Measurements from ENCODE around the gene RSRC2.
"Not testable (repeated sequence)": the region's sequence is repeated elsewhere in the genome, so short reads cannot be mapped to it uniquely, and the experiment has no call there.

Gene RSRC2

DNA sequence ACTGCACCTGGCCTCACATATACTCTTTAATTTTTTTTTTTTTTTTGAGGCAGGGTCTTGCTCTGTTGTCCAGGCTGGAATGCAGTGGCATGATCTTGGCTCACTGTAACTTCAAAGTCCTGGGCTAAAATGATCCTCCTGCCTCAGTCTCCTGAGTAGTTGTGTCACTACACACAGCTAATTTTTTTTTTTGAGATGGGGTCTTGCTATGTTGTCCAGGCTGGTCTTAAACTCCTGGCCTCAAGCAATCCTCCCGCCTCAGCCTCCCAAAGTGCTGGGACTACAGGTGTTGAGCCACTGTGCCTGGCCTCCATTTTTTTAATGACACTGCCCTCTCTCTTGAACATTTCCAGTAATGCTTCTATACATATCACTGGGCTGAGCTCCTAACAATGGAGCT is 42.4 kb downstream of the RSRC2 start:
- not testable (repeated sequence) for DNase-seq (ENCODE audit: low read depth)

DNA sequence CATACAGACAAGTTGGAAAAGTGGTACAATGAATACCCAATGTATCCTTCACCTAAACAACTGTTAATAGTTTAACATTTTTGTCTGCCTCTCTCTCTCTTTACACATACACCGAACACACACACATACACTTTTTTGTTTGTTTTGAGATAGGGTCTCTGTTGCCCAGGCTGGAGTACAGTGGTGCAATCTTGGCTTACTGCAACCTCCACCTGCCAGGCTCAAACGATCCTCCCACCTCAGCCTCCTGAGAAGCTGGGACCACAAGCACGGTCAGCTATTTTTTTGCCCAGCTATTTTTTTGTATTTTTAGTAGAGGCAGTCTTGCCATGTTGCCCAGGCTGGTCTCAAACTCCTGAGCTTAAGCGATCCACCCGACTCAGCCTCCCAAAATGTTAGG is 42.8 kb downstream of the RSRC2 start:
- no peak for DNase-seq (ENCODE audit: low read depth)

DNA sequence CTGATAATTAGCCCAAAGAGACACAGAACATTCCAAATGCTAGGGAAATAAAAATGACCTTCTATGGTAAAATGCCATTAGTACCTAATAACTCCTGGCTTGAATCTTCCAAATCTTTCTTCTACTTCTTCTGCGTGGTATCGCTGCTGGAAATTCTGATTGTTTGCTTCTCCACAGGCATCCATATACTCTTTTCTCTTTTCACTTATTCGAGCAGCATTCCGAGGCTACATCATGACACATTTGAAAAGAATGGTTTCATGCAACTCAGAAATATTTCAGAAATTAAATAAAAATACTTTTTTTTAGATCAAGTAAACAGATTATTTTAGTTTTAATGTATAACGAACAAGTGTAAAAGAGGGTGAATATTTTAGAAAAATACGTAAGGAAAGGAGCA is 44.9 kb downstream of the RSRC2 start:
- no peak for DNase-seq (ENCODE audit: low read depth)

DNA sequence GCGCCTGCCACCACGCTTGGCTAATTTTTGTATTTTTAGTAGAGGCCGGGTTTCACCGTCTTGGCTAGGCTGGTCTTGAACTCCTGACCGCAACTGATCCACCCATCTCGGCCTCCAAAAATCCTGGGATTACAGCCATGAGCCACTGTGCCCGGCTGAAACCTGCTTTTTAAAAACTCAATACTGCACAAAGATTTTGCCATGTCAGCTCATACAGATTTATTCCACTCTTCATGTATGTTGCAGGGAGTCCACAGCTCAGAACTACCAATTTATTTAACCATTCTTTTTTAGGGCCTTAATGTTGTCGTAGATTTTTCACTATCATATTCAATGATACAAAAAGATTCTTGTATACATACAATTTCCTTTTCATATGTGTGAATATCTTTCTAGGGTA is 46.0 kb downstream of the RSRC2 start:
- no peak for DNase-seq (ENCODE audit: low read depth)

DNA sequence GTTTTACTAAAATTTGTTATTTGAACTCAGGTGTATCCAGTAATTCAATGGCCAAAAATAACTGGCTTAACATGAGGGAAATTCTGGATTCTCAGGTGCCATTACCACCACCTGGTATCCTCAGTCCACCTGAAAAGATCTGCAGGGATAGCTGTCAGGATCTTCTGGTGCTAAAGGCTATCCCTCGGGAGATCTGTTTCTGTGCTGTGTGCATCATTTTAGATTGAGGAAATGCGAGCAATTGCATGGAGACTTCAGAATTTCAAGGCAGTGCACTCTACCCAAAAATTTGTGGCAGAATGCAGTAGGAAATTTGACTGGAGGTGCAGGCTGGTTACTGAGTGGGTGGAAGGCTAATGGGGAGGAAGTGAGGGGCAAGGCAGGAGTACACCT is 52.4 kb downstream of the RSRC2 start:
- DNase-seq (ENCODE audit: low read depth), result no peak

DNA sequence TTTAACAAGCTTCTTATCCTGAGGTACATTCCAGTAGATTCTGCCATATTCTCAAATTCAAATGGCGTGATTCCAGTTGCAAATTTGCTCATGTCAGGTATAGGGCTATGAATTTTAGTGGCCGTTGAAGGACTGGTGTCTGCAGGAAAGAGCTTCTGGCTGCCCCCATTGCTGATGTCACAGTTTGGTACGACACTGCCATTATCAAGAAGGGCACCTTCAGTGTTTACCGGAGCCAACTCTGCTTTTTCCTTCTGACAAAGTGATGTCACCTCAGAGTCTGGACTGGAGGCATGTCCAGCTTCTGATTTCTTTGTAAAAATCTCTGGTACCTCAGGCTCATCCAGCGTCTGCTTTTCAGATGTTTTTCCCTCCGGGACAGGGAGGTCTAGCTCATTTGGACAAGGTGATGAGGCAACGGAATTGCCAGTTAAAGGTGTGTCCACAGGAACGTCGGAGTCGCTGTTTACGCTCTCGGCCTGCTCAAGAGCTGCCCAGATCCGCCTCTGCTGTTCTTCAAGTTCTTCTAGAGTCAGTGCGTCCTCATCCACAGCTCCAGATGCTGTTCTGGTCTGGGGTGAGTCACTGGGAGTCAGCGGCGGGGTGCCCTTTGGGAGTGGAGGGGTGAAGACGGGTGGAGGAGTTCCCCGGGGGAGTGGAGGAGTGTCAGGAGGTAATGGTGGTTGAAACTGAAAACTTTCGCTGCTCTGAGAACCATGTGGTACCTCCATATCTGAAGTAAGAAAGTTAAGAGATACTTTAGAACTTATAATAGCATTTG is 53.0 kb downstream of the RSRC2 start:
- peak; percentile 54 for DNase-seq (ENCODE audit: low read depth)

DNA sequence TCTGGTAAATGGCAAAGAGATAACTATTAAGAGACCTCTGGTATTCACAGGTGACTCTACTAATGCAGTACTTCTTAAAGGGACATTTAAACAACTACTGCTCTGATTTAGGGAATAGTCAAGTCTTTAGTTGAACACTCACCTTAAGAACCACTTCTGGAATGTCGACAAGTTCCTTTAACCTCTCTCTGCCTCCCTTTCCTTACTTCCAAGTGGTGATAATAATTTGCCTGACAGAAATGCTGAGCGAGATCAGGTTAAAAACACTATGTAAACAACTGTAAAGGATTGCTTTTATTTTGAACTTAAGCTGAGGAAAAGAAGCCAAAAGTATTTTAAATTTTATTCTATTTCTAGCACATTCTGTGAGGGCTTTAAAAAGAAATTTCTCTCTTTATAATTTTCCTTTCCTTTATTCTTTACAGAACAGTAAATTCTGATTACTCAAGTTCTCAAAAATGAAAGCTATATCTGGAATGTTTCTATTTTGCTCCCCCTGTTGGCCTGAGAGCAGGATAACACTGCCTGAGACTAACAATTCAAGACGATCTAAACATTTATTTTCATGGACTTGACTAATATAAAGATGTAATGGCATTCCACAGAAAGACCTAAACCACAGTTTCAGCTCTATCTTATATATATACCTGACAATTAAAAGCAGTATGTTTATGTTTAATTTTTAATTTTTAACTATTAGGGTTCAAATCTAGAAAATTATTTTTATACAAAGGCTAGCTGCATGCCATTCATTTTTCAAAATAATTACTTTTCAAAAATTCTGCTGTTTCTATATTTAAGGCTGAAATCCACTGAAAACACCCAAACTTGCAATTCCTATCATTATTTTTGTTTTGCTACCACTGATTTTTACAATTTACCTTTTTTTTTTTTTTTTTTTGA is 55.2 kb downstream of the RSRC2 start:
- no peak for DNase-seq (ENCODE audit: low read depth)

DNA sequence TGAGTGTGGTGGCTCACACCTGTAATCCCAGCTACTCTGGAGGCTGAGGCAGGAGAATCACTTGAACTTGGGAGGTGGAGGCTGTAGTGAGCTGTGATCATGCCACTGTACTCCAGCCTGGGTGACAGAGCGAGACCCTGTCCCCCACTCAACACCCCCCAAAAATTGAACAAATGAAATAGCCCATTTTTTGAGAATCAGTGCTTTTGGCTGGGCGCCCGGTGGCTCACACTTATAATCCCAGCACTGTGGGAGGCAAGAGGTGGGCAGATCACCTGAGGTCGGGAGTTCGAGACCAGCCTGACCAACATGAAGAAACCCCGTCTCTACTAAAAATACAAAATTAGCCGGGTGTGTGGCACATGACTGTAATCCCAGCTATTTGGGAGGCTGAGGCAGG is 56.2 kb downstream of the RSRC2 start:
- not testable (repeated sequence) for DNase-seq (ENCODE audit: low read depth)

DNA sequence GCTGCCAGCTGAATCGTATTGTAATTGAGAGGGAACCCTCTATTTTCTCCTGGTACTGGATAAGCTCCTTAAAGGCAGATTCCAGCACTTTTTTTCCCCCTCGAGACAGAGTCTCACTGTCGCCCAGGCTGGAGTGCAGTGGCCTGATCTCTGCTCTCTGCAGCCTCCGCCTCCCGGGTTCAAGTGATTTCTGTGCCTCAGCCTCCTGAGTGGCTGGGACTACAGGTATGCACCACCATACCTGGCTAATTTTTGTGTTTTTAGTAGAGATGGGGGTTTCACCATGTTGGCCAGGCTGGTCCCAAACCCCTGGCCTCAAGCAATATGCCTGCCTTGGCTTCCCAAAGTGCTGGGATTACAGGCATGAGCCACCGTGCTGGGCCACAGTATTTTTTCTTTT is 56.9 kb downstream of the RSRC2 start:
- not testable (repeated sequence) for DNase-seq (ENCODE audit: low read depth)

DNA sequence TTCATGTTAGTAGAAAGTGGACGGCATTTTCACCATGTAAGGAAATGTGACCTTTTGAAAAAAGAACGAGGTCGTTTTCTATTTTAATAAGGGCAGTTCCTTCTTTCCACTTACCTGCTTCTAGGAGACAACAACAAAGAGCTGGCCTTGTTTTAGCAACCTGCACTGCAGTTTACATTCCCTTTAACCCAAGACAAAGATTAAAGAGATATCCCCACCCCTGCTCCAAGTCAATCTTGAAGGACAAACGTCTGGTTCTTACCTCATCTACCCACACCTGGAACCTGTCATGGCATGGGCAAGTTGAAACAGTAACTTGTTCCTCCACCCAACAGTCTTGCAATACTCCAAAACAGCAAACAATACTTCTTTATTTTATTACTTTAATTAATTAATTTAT is 58.8 kb downstream of the RSRC2 start:
- no peak for DNase-seq (ENCODE audit: low read depth)

DNA sequence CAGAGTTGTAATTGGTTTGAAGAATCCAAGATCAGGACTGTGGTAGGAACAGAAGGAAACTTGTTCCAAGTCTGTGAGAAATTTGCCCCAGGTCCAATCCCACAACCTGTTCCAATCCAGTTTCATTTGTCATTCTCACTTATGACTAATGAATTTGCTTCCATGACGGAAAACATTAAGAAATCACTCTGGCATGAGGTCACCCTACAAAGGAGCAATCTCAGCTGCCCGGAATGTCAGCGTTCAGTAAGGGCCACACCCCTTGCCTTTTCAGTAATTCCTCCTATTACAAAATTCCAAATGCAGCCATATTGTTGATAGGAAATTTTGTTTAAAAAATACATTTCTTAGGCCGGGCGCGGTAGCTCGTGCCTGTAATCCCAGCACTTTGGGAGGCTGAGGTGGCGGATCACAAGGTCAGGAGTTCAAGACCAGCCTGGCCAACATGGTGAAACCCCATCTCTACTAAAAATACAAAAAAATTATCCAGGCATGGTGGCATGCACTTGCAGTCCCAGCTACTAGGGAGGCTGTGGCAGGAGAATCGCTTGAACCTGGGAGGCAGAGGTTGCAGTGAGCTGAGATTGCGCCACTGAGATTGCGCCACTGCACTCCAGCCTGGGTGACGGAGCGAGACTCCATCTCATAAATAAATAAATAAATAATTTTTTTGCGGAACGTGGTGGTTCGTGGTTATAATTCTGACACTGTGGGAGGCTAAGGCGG is 62.3 kb downstream of the RSRC2 start:
- not testable (repeated sequence) for DNase-seq (ENCODE audit: low read depth)

DNA sequence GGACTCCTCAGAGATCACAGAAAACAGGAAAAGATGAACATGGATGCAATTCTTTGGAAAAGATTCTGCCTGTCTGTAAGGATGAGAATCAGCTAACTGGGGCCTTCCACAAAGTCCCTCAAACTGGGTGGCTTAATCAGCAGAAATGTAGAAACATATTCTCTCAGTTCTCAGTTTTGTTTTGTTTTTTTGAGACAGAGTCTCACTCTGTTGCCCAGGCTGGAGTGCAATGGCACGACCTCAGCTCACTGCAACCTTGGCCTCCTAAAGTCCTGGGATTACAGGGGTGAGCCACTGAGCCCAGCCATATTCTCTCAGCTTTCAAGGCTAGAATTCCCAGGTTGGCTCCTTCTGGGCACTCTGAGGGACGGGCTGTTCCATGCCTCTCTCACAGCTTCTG is 66.1 kb downstream of the RSRC2 start:
- no peak for DNase-seq (ENCODE audit: low read depth)

DNA sequence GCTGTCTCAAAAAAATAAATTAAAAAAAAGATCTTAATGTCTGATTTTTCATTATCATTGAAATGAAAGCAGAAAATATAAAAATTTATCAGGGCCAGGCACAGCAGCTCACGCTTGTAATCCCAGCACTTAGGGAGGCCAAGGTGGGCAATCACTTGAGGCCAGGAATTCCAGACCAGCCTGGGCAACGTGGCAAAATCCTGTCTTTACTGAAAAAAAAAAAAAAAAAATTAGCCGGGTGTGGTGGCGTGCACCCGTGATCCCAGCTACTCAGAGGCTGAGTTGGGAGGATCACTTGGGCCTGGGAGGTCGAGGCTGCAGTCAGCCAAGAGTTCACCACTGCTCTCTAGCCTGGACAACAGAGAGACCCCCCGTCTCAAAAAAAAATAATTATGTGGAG is 66.7 kb downstream of the RSRC2 start:
- DNase-seq (ENCODE audit: low read depth), result no peak

DNA sequence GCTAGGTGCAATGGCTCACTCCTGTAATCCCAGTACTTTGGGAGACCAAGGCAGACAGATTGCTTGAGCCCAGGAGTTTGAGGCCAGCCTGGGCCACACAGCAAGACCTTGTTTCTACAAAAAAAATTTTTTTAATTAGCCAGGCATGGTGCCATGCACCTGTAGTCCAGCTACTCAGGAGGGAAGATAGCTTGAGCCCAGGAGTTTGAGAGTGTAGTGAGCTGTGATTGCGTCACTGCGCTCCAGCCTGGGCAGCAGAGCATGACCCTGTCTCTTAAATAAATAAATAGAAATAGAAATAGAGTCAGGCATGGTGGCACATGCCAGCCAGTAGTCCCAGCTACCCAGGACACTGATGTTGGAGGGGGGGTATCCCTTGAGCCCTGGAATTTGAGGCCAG is 67.5 kb downstream of the RSRC2 start:
- no peak for DNase-seq (ENCODE audit: low read depth)

DNA sequence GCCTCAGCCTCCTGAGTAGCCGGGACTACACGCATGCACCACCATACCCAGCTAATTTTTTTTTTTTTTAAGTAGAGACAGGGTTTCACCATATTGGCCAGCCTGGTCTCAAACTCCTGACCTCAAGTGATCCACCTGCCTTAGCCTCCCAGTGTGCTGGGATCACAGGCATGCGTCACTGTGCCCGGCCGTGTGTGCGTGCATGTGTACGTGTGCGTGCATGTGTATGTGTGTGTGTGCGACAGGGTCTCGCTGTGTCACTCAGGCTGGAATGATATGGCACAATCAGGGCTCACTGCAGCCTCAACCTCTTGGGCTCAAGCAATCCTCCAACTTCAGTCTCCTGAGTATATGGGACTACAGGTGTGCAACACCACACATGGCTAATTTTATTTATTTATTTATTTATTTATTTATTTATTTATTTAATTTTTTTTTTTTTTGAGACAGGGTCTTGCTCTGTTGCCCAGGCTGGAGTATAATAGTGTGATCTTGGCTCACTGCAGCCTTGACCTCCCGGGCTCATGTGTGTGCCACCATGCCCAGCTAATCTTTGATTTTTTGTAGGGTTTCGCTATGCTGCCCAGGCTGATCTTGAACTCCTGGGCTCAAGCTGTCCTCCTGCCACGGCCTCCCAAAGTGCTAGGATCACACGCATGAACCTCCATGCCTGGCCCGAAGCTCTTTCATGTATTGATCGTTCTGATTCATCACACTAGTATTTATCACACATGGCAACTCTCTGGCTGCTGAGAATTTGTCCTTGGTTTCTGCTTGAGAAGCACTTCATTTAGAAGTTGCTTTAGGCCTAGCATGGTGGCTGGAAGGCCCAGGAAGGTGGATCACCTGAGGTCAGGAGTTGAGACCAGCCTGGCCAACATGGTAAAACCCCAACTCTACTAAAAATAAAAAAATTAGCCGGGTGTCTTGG is 68.4 kb downstream of the RSRC2 start:
- no peak for DNase-seq (ENCODE audit: low read depth)

DNA sequence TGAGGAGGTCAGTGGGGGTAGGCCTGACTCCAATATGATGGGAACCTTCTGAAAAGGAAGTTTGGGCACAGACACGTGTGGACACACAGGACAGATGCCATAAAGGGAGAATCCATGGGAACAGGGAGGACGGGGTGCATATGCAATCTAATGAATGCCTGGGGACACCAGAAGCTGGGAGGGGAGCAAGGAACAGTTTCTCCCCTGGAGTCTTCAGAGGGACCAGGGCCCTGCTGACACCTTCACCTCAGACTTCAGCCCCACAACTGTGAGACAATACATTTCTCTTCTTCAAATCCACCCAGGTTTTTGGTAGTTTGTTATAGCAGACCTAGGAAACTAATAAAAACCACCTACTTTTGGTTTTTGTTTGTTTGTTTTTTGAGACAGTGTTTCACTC is 69.1 kb downstream of the RSRC2 start:
- no peak for DNase-seq (ENCODE audit: low read depth)

DNA sequence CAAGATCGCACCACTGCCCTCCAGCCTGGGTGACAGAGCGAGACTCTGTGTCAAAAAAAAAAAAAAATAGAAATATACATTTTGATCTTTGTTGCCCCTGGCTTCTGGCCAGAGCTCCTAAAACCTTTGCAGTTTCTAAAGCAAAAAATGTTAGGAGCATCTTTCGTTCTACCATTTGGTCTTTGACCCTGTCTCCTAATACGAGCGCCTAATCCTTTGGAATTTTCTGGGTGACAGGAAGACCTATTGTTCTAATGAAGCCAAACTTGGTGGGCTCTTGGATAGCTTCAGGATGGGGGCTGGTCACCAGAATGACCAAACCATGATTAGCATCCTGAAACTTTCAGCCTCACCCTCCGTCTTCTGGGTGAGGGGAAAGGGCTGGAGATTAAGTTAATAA is 72.0 kb downstream of the RSRC2 start:
- DNase-seq (ENCODE audit: low read depth), result no peak

DNA sequence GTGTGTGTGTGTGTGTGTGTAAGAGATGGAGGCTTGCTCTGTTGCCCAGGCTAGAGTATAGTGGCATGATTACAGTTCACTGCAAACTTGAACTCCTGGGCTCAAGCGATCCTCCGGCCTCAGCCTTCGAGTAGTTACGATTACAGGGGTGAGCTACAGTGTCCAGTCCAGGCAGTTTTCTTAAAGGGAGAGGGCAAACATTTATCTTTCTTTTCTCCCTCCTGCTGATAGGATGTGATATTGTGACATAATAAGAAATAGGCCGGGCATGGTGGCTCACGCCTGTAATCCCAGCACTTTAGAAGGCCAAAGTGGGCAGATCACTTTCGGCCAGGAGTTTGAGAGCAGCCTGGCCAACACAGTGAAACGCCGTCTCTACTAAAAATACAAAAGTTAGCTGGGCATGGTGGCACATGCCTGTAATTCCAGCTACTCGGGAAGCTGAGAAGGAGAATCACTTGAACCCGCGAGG is 72.5 kb downstream of the RSRC2 start:
- no peak for DNase-seq (ENCODE audit: low read depth)

All from activated T-cell treated with anti-CD3 and anti-CD28 coated beads for 48 hours (primary cell).